Measurements from ENCODE around the gene MTR.
A peak's percentile ranks its signal among the peaks of the same experiment; 100 is the strongest.

MTR gene

DNA sequence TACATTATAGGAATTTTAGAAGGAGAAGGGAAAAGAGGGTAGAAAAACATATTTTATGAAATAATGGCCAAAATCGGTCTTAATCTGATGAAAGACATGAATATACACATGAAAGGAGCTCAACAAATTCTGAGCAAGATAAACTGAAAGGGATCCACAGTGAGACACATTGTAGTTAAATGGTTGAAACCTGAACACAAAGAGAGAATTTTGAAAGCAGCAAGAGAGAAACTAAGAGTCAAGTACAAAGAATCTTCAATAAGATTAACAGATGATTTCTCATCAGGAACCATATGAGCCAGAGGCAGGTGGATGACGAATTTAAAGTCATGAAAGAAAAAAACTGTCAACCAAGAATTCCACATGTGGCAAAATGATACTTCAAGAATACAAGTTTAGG is 15.8 kb upstream of the MTR start:
- DNase-seq = no peak

DNA sequence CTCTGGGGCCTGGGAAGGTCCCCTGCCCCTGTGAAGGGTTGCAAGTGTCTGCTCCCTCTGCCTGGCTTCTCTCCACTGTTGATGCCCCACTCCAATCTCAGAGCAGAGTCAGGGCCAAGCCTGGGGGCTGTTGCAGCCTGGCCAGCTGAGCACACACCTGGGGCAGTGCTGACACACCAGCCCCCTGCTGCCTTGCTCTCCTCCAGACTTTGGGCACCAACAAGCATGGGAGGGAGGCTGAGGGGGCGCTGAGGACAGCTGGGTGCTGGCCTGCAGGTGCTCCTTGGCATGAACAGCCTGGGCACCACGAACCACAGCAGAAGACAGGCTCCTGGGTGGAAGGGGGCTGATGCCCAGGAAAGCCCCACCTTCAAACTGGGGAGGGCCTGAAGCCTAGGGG is 9.6 kb upstream of the MTR start:
- DNase-seq = no peak

DNA sequence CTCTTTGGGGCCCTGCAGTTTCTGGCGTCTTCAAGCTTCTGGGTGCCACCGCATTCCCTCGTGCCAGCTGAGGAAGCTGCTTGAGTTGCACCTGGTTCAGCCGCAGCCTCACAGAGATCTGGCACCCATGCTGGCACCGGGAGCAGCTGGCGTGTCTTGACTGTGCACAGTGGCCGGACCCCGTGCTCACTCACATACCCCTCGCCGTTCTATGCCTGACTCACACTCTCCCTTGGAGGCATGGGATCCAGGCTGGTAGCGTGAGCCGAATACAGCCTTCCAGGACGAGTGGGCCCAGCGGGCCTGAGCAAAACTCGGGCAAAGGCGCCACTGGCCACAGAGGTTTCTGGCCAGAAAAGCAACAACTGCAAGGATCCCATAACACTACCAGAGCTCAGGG is 8.6 kb upstream of the MTR start:
- DNase-seq = no peak

- no peak for DNase-seq
Observed at GRCh38 chr1:236794585-236795034, 482 bp upstream of the MTR start.

GRCh38 chr1:236795757-236796667 is 920 bp downstream of the MTR start:
- DNase-seq = no peak

DNA sequence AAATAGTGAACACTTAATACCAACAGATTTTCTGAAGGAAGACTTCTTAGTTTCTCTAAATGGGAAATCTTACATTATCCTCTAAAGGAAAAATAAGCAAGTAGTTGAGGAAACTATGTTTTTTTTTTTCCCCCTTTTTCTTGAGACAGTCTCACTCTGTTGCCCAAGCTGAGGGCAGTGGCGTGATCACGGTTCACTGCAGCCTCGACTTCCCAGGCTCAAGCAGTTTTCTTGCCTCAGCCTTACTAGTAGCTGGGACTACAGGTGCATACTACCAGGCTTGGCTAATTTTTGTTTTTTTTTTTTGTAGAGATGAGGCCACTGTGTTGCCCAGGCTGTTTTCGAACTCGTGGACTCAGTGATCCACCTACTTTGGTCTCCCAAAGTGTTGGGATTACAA is 3.9 kb downstream of the MTR start:
- DNase-seq = no peak

DNA sequence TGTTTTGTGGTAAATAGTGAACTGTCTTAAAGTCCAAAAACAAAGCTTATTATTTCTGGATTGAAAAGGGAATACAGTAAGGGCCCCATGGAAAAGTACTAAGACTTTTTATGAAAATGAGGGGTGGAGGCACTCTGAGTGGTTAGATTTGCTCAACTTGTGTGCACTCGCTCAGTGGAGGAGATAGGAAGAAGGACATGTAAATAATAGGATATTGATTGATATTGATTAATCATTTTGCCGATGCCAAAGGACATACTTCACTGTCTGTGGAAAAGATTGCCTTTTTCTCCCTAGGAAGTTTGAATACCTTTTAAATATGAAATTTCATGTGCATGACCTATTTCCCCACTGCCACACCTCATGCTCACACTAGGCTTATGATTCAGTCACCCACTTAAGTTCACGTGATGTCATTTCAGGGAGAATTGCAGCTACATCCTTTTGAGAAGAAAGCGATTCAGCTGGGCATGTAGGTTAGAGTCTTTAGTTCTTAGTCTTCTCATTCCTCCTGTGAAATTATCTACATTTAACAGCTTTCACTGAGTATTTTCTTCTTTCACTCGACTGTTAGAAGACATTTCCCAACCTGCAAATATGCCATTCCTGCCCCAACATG is 5.0 kb downstream of the MTR start:
- DNase-seq = no peak

DNA sequence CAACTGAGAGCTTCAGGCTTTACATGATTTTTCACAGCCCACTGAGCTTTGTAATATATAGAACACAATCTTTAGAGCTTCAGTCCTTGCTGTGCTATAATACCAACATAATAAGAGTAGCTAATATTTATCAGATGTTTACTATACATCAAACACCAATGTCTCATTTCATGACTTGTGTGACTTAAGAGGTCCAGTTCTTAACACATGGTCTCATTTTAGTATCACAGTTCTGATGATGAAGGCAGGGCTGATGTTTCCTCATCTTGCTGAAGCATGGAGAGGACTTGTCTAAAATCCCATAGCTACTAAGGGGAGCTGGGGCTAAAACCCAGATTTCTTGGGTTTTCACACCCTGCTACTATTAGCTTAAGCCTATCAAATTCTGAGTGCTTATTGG is 5.5 kb downstream of the MTR start:
- no peak for DNase-seq

DNA sequence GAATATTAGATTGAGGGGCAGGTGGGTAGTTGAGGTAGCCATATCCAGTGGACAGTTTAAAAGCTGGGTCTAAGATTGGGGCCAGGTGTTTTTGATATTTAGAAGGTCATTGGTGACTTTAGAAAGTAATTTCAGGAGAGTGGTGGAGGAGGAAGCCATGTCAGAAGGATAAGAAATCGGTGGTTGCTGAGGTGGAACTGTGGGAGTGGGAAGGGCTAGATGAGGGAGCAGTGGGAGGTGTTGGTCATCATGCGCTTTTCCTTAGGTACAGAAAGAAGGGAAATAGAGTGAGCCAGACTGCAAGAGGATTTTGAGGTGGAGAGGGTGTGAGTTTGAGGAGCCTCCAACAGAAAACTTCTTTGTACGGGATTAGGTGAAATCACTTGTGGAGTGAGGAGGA is 7.2 kb downstream of the MTR start:
- DNase-seq = no peak

DNA sequence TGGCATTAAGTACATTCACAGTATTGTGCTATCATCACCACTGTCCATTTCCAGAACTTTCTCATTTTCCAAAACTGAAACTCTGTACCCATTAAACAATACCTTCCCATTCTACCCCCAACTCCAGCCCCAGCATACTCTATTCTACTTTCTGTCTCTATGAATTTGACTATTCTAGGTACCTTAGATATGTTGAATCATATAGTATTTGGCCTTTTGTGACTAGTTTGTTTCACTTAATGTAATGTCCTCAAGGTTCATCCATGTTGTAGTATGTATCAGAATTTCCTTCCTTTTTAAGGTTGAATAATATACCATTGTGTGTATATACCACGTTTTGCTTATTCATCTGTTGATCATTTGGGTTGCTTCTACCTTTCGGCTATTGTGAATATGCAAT is 11.5 kb downstream of the MTR start:
- DNase-seq = no peak

GRCh38 chr1:236808005-236808404 is 12.9 kb downstream of the MTR start:
- DNase-seq = no peak

DNA sequence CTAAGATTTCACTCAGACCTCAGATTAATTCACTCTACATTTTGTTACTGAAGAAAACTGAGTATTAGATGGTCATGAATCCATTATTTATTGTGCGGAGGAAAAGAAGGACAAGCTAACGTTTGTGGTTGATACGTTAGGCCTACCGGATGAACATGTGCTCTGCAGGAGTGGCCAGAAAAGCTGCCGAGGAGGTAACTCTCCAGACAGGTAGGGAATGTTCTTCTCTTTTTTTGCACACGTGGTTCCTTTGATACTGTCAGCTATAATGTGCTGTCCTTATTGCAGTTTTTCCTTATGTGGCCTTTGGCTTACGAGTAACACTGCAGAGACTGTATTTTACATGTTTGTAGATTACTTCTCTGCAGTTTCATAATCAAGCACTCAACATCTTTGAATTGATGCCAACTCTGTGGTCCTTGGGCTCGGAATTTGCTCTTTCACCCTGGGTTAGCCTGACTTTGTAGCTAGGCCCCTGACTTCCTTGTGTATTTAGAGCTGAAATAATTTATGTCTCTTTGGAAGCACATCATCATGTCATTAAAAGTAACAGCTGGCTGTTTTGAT is 13.6 kb downstream of the MTR start:
- peak; percentile 95 for DNase-seq

- DNase-seq = peak; percentile 95
Observed at GRCh38 chr1:236809148-236809547, 14.1 kb downstream of the MTR start.

GRCh38 chr1:236810018-236810417 is 14.9 kb downstream of the MTR start:
- no peak for DNase-seq

DNA sequence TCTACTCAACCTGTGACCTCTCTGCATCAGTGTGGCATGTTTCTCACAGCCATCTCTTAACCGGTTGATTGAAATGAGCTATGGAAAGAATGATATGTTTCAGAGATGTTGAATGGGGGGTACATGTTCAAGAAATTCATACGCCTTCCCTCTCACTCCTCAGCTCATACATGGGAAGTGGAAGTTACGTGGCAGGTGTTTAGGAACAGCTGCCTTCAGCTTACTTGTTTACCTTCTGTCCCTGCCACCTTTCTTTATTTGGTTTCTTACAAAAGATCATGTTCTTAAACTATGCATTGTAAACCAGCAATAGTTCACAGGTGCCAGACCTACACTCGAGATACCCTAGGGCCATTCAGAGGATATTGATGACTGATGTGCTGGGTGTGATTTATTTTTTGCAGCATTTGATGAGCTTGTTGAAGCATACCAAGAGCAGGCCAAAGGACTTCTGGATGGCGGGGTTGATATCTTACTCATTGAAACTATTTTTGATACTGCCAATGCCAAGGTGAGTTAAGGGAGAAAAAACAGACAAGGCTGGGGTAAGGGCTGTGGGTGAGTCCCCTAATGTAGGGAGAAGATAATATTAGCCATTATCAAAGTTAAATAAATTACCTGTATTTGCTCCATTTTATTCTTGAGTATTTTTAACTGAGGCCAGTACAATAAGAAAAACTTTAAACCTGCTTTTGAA is 17.4 kb downstream of the MTR start:
- no peak for DNase-seq

DNA sequence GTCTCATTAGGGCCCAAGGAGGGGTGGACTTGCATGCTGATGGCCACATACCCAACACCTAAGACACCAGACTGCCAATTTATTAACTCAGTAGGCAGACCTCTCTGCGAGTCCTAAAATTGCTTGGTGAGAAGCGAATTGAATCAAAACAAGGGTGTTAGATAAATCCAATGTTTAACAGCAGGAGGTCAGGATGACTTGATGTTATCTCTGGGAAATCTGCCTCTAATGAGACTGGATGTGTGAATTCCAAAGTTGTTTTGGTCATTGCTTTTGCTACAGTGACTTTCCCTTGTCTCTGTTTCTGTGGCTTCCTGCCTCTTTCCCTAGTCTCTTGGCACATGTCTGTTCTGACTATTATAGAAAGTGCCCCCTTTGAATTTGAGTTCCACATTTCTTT is 20.8 kb downstream of the MTR start:
- no peak for DNase-seq

GRCh38 chr1:236819856-236820255 is 24.8 kb downstream of the MTR start:
- DNase-seq = no peak

GRCh38 chr1:236821091-236821627 is 26.1 kb downstream of the MTR start:
- no peak for DNase-seq

DNA sequence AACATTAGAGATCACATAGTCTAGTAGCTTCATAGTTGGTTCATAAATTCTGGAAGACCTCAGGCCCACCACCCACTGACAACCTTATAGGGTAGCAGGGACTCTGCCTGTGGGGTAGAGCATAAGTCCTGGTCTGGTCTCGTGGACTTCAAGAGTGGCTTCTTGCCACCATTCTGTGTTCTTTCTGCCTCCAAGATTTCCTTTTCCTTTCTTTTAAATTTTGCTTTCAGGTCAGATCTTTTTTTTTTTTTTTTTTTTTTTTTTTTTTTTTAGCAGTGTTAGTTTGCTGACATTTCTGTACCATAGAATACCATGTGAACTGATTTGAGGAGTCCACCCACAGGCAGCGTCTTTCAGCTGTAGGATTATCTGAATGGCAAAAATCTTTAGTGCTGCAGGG is 28.5 kb downstream of the MTR start:
- DNase-seq = no peak

DNA sequence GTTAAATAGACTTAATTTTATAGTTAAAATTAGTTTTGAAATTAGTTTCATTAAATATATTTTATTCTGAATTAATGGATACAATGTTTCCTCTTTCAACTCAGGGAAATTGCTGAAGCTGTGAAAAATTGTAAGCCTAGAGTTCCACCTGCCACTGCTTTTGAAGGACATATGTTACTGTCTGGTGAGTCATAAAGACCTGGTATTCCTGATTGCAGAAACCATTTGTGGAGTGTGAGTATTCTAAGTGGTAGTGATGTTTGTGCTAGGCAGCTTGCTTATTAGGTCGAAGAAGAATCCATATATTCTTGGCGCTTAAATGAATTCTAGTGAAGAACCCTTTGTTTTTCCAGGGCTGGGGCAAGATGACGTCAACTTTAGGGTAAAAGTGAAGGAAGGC is 34.0 kb downstream of the MTR start:
- no peak for DNase-seq

- DNase-seq = no peak
Observed at GRCh38 chr1:236830116-236830515, 35.0 kb downstream of the MTR start.

DNA sequence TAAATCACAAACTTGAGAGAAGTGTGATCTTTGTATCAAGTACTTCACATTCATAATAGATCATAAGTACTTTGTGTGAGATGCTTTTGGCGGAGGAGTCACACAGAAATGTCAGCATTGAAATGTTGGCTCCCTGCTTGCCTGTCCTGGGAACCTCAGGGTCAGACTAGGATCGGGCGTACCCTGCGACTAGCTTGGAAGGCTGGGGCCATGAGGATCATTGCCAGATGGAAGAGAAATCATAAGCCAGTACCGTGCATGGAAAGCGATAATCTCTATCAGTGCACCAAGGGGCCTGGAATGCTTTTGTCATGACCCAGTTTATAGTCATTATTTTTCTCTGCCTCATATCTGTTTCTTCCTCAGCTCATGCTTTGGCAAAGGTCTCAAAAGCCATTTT is 35.5 kb downstream of the MTR start:
- no peak for DNase-seq

DNA sequence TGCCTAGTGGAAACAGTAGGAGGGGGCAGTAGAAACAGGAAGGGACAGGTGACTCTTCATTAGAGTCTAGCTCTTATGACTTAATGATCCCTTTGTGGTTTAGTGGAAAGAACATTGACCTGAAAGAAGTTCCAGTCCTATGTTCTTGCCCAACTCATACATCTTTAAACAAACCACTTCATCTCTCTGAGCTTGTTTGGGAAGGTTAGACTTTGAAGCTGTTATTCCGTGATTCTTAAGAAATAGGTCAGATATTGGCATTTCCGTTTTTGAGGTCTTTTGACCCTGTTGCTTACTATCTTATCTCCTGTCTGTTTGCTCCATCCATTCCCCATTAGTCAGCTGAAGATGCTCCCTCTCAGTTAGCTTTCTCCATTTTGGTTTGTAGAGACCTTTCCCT is 38.5 kb downstream of the MTR start:
- no peak for DNase-seq

All from NCI-H1105 treated with DMSO at 0.1 percent for 48 hours (cell line).